A673 (cell line): ENCODE data around the gene MARVELD3. TPM values are rescaled to one million over a fixed set of nuclear protein-coding genes. Genes with fewer than 3 reads are reported as not detected.
"Not testable (repeated sequence)": the region's sequence is repeated elsewhere in the genome, so short reads cannot be mapped to it uniquely, and the experiment has no call there.

Source experiments
- BruUV-seq: library from RNA; stranded (reverse); fragments of 400-500 nt; replicated peaks from 2 replicates; lab custom pipeline; 2021; lab: Mats Ljungman, UMichigan
- CTCF ChIA-PET: fragments of 300-600 bp; sonication (Branson Sonifier 250); formaldehyde crosslinking; loops from one replicate; lab custom pipeline; 2022; ENCODE audit warnings: antibody characterized with exemption; lab: Charles Lee
- POLR2A ChIA-PET: fragments of 300-600 bp; sonication (Branson Sonifier 250); formaldehyde crosslinking; loops from one replicate; lab custom pipeline; 2022; ENCODE audit warnings: antibody characterized with exemption; ENCODE audit not compliant: low non-redundant PET; lab: Charles Lee
- DNase-seq: peaks from one replicate; pipeline ENCODE4 v3.0.0-alpha.2; 2015; ENCODE audit warnings: low spot score
- H3K27ac ChIP-seq: fragments of 200-600 bp; sonication (generic); 2 replicates; pipeline ENCODE4 v1.5.1; 2016; ENCODE audit warnings: mixed run types, low read depth, mild to moderate bottlenecking, mixed read lengths, antibody characterized with exemption, low read length; ENCODE audit not compliant: poor library complexity, severe bottlenecking
- H3K27me3 ChIP-seq: fragments of 200-600 bp; sonication (generic); replicated peaks from 2 replicates; pipeline ENCODE4 v1.6.1; 2017; ENCODE audit warnings: mixed run types, low read depth, mild to moderate bottlenecking, mixed read lengths, antibody characterized with exemption, low read length; ENCODE audit not compliant: insufficient read depth, poor library complexity
- H3K36me3 ChIP-seq: fragments of 200-600 bp; sonication (generic); 2 replicates; pipeline ENCODE4 v1.6.1; 2016; ENCODE audit warnings: mixed run types, mild to moderate bottlenecking, mixed read lengths, antibody characterized with exemption, low read length; ENCODE audit not compliant: insufficient read depth, poor library complexity, severe bottlenecking
- H3K4me1 ChIP-seq: fragments of 200-600 bp; sonication (generic); 2 replicates; pipeline ENCODE4 v1.6.1; 2017; ENCODE audit warnings: mixed run types, mild to moderate bottlenecking, mixed read lengths, antibody characterized with exemption, low read length; ENCODE audit not compliant: insufficient read depth, poor library complexity, severe bottlenecking
- H3K4me3 ChIP-seq: fragments of 200-600 bp; sonication (generic); 2 replicates; pipeline ENCODE4 v1.5.1; 2016; ENCODE audit warnings: low read depth, mixed run types, mild to moderate bottlenecking, mixed read lengths, low read length; ENCODE audit not compliant: poor library complexity, severe bottlenecking
- H3K9me3 ChIP-seq: fragments of 200-600 bp; sonication (generic); 2 replicates; pipeline ENCODE4 v1.6.1; 2016; ENCODE audit warnings: mixed run types, low read depth, mild to moderate bottlenecking, mixed read lengths, antibody characterized with exemption, low read length; ENCODE audit not compliant: poor library complexity, severe bottlenecking
- EZH2 ChIP-seq: fragments of 200-600 bp; sonication (generic); IDR thresholded peaks from 2 replicates; pipeline ENCODE4 v1.6.1; 2017; ENCODE audit warnings: borderline replicate concordance, low read depth, mild to moderate bottlenecking, mixed read lengths, antibody characterized with exemption, low read length; ENCODE audit not compliant: poor library complexity, severe bottlenecking
- intact Hi-C: fragments of 100-400 bp; cut with micrococcal nuclease; formaldehyde crosslinking; loops from one replicate; pipeline ENCODE4 v1.10.0; 2022; ENCODE audit not compliant: unreplicated experiment
- total RNA-seq: library from RNA; stranded (reverse); gene quantifications from 2 replicates; pipeline ENCODE4 v1.2.3, GENCODE V29; 2021
- TF ChIP-seq, protein P1 (sequence below): fragments of 300-800, 200-600 bp; sonication (generic); conservative IDR thresholded peaks from 2 replicates; pipeline ENCODE4 v1.5.1; 2017; ENCODE audit warnings: low read depth, mild to moderate bottlenecking, antibody characterized with exemption, low read length, moderate library complexity, mixed read lengths

MARVELD3 gene
- total RNA-seq, 1 experiment from 2014 or later = 1.5 TPM

DNA sequence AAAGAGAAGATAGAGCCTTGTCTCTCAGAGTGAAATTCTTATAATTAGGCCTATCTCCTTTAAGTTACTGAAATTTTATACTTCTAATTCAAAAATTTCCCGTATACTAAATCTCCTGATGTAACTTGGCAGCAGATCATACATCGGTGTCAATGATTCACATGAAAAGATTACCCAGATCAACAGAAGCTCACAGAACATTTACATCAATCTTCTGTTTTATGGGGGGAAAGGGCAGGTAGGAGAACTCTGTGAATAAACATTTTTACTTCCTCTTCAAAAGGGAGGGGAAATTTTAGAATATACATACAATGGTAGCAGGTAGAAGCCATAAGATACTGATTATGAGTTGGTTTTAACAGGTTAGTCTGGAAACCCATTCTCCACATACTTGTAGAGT, 55.4 kb downstream of the MARVELD3 start:
- Histone ChIP-seq H3K27ac (no peak overlapping the region), H3K36me3 (peaks cover 34% of the 10 kb centered on the region), H3K9me3 (no peaks in the 10 kb centered on the region), H3K4me3 (no peak overlapping the region), H3K4me1 (no peaks in the 10 kb centered on the region), H3K27me3 (no peaks in the 10 kb centered on the region)
- no TSS peak for BruUV-seq
- no peak for TF ChIP-seq EZH2
- TF ChIP-seq, protein P1, sequence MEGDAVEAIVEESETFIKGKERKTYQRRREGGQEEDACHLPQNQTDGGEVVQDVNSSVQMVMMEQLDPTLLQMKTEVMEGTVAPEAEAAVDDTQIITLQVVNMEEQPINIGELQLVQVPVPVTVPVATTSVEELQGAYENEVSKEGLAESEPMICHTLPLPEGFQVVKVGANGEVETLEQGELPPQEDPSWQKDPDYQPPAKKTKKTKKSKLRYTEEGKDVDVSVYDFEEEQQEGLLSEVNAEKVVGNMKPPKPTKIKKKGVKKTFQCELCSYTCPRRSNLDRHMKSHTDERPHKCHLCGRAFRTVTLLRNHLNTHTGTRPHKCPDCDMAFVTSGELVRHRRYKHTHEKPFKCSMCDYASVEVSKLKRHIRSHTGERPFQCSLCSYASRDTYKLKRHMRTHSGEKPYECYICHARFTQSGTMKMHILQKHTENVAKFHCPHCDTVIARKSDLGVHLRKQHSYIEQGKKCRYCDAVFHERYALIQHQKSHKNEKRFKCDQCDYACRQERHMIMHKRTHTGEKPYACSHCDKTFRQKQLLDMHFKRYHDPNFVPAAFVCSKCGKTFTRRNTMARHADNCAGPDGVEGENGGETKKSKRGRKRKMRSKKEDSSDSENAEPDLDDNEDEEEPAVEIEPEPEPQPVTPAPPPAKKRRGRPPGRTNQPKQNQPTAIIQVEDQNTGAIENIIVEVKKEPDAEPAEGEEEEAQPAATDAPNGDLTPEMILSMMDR = no peak
- intact Hi-C loops = no loop called here
- no peak for DNase-seq
- POLR2A ChIA-PET = no interaction called here
- CTCF ChIA-PET = no interaction called here

DNA sequence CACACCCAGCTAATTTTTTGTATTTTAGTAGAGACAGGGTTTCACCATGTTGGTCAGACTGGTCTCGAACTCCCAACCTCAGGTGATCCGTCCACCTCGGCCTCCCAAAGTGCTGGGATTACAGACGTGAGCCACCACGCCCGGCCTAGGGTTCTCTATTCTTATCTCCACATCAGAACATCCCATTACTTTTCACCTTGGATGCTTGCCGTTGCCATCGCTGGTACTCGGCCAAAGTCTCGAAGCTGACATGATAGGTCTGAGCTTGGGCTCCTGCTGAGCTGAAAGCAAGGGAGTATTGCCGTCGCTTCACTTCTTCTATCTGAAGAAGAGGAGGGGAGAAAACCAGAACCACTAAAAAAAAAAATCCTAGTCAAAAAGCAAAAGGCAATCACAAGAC, 58.3 kb downstream of the MARVELD3 start:
- H3K4me3 ChIP-seq, H3K9me3 ChIP-seq, H3K27ac ChIP-seq, H3K4me1 ChIP-seq, POLR2A ChIA-PET, CTCF ChIA-PET, BruUV-seq, DNase-seq, intact Hi-C loops, H3K27me3 ChIP-seq: not testable (repeated sequence)
- peaks cover 38% of the 10 kb centered on the region for H3K36me3 ChIP-seq

Other genes starting within 250 kb of the MARVELD3 start
- gene TLE7, start 184.1 kb upstream of the MARVELD3 start, total RNA-seq = not detected in 2 replicates
- gene ZNF23, start 163.9 kb upstream of the MARVELD3 start, total RNA-seq = 10.2 and 10.9 TPM in 2 replicates
- 2.6 and 3.1 TPM in 2 replicates for gene ZNF19, start 136.9 kb upstream of the MARVELD3 start, total RNA-seq
- not detected in 2 replicates for gene CHST4, start 99.8 kb upstream of the MARVELD3 start, total RNA-seq
- not detected in 2 replicates for gene TAT, start 49.1 kb upstream of the MARVELD3 start, total RNA-seq
- gene PHLPP2, start 98.5 kb downstream of the MARVELD3 start, total RNA-seq = 16.3 and 18.3 TPM in 2 replicates
- gene AP1G1, start 182.7 kb downstream of the MARVELD3 start, total RNA-seq = 95.6 and 95.8 TPM in 2 replicates
- 26.0 and 26.6 TPM in 2 replicates for gene ATXN1L, start 219.8 kb downstream of the MARVELD3 start, total RNA-seq